ENCODE measurements around the gene LRRC23. TPM values are rescaled to one million over a fixed set of nuclear protein-coding genes. Genes with fewer than 3 reads are reported as not detected.

LRRC23 gene
- total and polyA plus RNA-seq, 2 of the 13 experiments (the other 11 are each of a cell fraction or from before 2014, with no cell fraction given): 6.0 to 7.8 TPM

GRCh38 chr12:6946033-6946919 is 41.7 kb downstream of the LRRC23 start (continued):
- no peak; the same call in 1 of the 2 replicates for TF ChIP-seq TFE3 (CRISPR knock-in tag; IDR thresholded peaks at IDR 0.05)
- peak; percentile 34; the same call in 1 of the 2 replicates for TF ChIP-seq BCL6 (CRISPR knock-in tag; IDR thresholded peaks at IDR 0.05)
- peak; percentile 48 for TF ChIP-seq HDAC2 (CRISPR knock-in tag; IDR thresholded peaks at IDR 0.05)
- no peak for TF ChIP-seq ZNF670 (CRISPR knock-in tag; IDR thresholded peaks at IDR 0.05; ENCODE audit: borderline replicate concordance)
- TF ChIP-seq ZNF234 (CRISPR knock-in tag; conservative IDR thresholded peaks at IDR 0.05): no peak
- TF ChIP-seq ZNF407 (CRISPR knock-in tag; IDR thresholded peaks at IDR 0.05; ENCODE audit: not compliant biosample characterization): peak; percentile 16
- peak; percentile 83 for TF ChIP-seq ZNF891 (CRISPR knock-in tag; IDR thresholded peaks at IDR 0.05)
- TF ChIP-seq REST (IDR thresholded peaks at IDR 0.05; ENCODE audit: borderline replicate concordance in 1 of 2, low read depth in 1 of 2, low read length in 2 of 2): no peak
- peak; percentile 59; the same call in 1 of the 2 replicates for TF ChIP-seq ZBTB26 (CRISPR knock-in tag; IDR thresholded peaks at IDR 0.05; ENCODE audit: borderline replicate concordance)
- TF ChIP-seq HNRNPLL (IDR thresholded peaks at IDR 0.05; ENCODE audit: low read depth, low read length, poor library complexity, severe bottlenecking): peak; percentile 68
- peak; percentile 56; the same call in 1 of the 2 replicates for TF ChIP-seq KLF12 (CRISPR knock-in tag; IDR thresholded peaks at IDR 0.05; ENCODE audit: borderline replicate concordance)
- TF ChIP-seq EED (CRISPR knock-in tag; IDR thresholded peaks at IDR 0.05): peak; percentile 49; the same call in 1 of the 2 replicates
- peak; percentile 89 for TF ChIP-seq POLR2AphosphoS5 (IDR thresholded peaks at IDR 0.05; ENCODE audit: low read depth, low read length)
